Esophagus muscularis mucosa (tissue), 3 donors: ENCODE measurements around the gene CDCA5.

Experiments used
- POLR2A ChIP-seq: fragments of 450-650 bp; IDR thresholded peaks from one replicate; pipeline ENCODE4 v1.6.1; 2017; ENCODE audit warnings: antibody characterized with exemption, moderate library complexity, mild to moderate bottlenecking, low read depth
- TF ChIP-seq, protein P1 (sequence below), 3 experiments: fragments of 200-600 bp in 2 of 3; fragments of 450-650 bp in 1 of 3; sonication (generic) in 2 of 3; IDR thresholded peaks; one replicate each; pipeline ENCODE4 v1.5.1; 2017 to 2019; ENCODE audit warnings: antibody characterized with exemption in 3 of 3, mild to moderate bottlenecking in 2 of 3, moderate library complexity in 1 of 3

DNA sequence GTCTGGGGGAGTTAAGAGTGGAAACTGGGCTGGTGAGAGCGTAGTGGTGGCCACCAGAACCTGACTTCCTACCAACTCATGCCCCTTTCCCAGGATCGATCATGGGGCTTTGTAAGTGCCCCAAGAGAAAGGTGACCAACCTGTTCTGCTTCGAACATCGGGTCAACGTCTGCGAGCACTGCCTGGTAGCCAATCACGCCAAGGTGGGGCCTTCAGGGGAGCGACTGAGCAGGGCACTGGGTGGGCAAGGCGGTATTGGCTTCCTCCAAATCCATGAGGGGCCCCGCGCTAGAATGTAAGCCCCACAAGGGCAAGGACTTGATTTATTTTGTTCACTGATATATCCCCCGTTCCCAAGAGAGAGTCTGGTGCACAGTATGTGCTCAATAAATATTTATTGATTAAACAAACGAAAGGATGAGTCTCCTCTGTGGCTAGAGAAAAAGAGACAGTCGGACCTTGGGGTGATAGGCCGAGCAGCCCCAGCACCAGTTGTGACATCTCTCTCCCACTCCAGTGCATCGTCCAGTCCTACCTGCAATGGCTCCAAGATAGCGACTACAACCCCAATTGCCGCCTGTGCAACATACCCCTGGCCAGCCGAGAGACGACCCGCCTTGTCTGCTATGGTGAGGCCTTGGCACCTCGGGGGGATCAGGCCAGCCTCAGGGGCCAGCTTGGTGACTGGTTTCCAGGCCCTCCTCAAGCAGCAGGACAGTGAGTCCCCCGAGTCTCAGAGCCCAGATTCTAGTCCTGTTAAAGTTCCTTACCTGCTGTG lies 947 bp upstream of the CDCA5 start:
- TF ChIP-seq, protein P1, sequence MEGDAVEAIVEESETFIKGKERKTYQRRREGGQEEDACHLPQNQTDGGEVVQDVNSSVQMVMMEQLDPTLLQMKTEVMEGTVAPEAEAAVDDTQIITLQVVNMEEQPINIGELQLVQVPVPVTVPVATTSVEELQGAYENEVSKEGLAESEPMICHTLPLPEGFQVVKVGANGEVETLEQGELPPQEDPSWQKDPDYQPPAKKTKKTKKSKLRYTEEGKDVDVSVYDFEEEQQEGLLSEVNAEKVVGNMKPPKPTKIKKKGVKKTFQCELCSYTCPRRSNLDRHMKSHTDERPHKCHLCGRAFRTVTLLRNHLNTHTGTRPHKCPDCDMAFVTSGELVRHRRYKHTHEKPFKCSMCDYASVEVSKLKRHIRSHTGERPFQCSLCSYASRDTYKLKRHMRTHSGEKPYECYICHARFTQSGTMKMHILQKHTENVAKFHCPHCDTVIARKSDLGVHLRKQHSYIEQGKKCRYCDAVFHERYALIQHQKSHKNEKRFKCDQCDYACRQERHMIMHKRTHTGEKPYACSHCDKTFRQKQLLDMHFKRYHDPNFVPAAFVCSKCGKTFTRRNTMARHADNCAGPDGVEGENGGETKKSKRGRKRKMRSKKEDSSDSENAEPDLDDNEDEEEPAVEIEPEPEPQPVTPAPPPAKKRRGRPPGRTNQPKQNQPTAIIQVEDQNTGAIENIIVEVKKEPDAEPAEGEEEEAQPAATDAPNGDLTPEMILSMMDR (IDR thresholded peaks at IDR 0.05), result no peak
- TF ChIP-seq POLR2A, result no peak
